HepG2 (cell line): ENCODE results near the gene CCDC117. TPM values are rescaled to one million over a fixed set of nuclear protein-coding genes. Genes with fewer than 3 reads are reported as not detected.

ENCODE experiments used
- DRAP1 ChIP-seq: IDR thresholded peaks from 2 replicates; pipeline ENCODE4 v1.6.1; 2016; ENCODE audit warnings: missing genetic modification reagents, missing compliant biosample characterization
- FOXP1 ChIP-seq, 2 experiments: fragments of 450-650 bp in 1 of 2; IDR thresholded peaks; 2 replicates each; pipeline ENCODE4 v1.6.1; 2017 to 2018; ENCODE audit warnings: antibody characterized with exemption in 1 of 2
- GATAD2A ChIP-seq: IDR thresholded peaks from 2 replicates; pipeline ENCODE4 v1.6.1; 2016
- HNF4A ChIP-seq: sonication (generic); formaldehyde crosslinking; IDR thresholded peaks from 2 replicates; pipeline ENCODE4 v1.4.0; 2020; ENCODE audit warnings: missing genetic modification reagents
- HNF4G ChIP-seq, 2 experiments: sonication (generic) in 1 of 2; formaldehyde crosslinking in 1 of 2; IDR thresholded peaks; 2 replicates each; pipeline versions ENCODE4 v1.4.0 to v1.6.1; 2011 to 2020; ENCODE audit warnings: borderline replicate concordance in 2 of 2, low read depth in 2 of 2, mild to moderate bottlenecking in 2 of 2, low read length in 1 of 2, missing genetic modification reagents in 1 of 2, moderate library complexity in 1 of 2
- MIER3 ChIP-seq: IDR thresholded peaks from 2 replicates; pipeline ENCODE4 v1.6.1; 2016; ENCODE audit warnings: missing compliant biosample characterization, borderline replicate concordance
- MTA1 ChIP-seq: sonication (generic); formaldehyde crosslinking; IDR thresholded peaks from 2 replicates; pipeline ENCODE4 v1.4.0; 2020; ENCODE audit warnings: missing genetic modification reagents, mild to moderate bottlenecking, borderline replicate concordance
- MYPOP ChIP-seq: sonication (generic); formaldehyde crosslinking; IDR thresholded peaks from 2 replicates; pipeline ENCODE4 v1.8.1; 2023; ENCODE audit warnings: mild to moderate bottlenecking, moderate library complexity, missing genetic modification reagents
- NBN ChIP-seq: fragments of 450-650 bp; conservative IDR thresholded peaks from 2 replicates; pipeline ENCODE4 v1.6.1; 2017
- NCOA5 ChIP-seq: sonication (generic); formaldehyde crosslinking; IDR thresholded peaks from 2 replicates; pipeline ENCODE4 v1.4.0; 2020; ENCODE audit warnings: missing genetic modification reagents
- NFE2 ChIP-seq: sonication (generic); formaldehyde crosslinking; IDR thresholded peaks from 2 replicates; pipeline ENCODE4 v1.4.0; 2020; ENCODE audit warnings: missing genetic modification reagents
- RARG ChIP-seq: sonication (generic); formaldehyde crosslinking; IDR thresholded peaks from 2 replicates; pipeline ENCODE4 v1.4.0; 2020; ENCODE audit warnings: low read depth, mild to moderate bottlenecking, missing genetic modification reagents
- SALL2 ChIP-seq: sonication (generic); formaldehyde crosslinking; IDR thresholded peaks from 2 replicates; pipeline ENCODE4 v1.8.1; 2023; ENCODE audit warnings: mild to moderate bottlenecking, missing genetic modification reagents, inconsistent platforms
- SETDB1 ChIP-seq: sonication (generic); formaldehyde crosslinking; IDR thresholded peaks from 2 replicates; pipeline ENCODE4 v1.5.1; 2020; ENCODE audit warnings: missing genetic modification reagents, mild to moderate bottlenecking, borderline replicate concordance
- SMARCC2 ChIP-seq: fragments of 450-650 bp; IDR thresholded peaks from 2 replicates; pipeline ENCODE4 v1.6.1; 2017; ENCODE audit warnings: antibody characterized with exemption, mild to moderate bottlenecking
- XBP1 ChIP-seq: sonication (generic); formaldehyde crosslinking; IDR thresholded peaks from 2 replicates; pipeline ENCODE4 v1.5.0; 2020; ENCODE audit warnings: missing genetic modification reagents
- ZBED4 ChIP-seq: sonication (generic); formaldehyde crosslinking; IDR thresholded peaks from 2 replicates; pipeline ENCODE4 v1.4.0; 2020; ENCODE audit warnings: missing genetic modification reagents, borderline replicate concordance
- ZNF275 ChIP-seq: sonication (generic); formaldehyde crosslinking; IDR thresholded peaks from 2 replicates; pipeline ENCODE4 v1.8.0; 2022; ENCODE audit warnings: missing genetic modification reagents, mild to moderate bottlenecking, inconsistent platforms, borderline replicate concordance
- ZNF775 ChIP-seq: sonication (generic); formaldehyde crosslinking; IDR thresholded peaks from 2 replicates; pipeline ENCODE4 v1.4.0; 2020; ENCODE audit warnings: missing genetic modification reagents, mild to moderate bottlenecking, moderate library complexity, borderline replicate concordance
- polyA plus RNA-seq, 8 experiments: library from polyadenylated mRNA; depleted of rRNA in 3 of 8; stranded (reverse) in 7 of 8; unstranded in 1 of 8; fragments of >200 nt; fragmentation: Illumina TruSeq in 4 of 8; extraction: Trizol in 4 of 8; gene quantifications; 2 replicates each; pipeline versions ENCODE4 v1.2.1 to v1.2.3, GENCODE V29; 2011 to 2016; ENCODE audit warnings: low read depth in 4 of 8, missing spikeins in 1 of 8, mixed read lengths in 1 of 8; ENCODE audit not compliant: insufficient read depth in 1 of 8
- total RNA-seq, 5 experiments: library from RNA; depleted of rRNA; stranded (reverse); fragments of >200 nt; fragmentation: Illumina TruSeq; extraction: Trizol; gene quantifications; 2 replicates each; pipeline ENCODE4 v1.2.3, GENCODE V29; 2016; ENCODE audit warnings: low read depth in 1 of 5
- TF ChIP-seq, protein P1 (sequence below): sonication (generic); formaldehyde crosslinking; IDR thresholded peaks from 2 replicates; pipeline ENCODE4 v1.4.0; 2020; ENCODE audit warnings: mild to moderate bottlenecking, low read depth, missing genetic modification reagents

CCDC117 gene
- total and polyA plus RNA-seq, 2 of the 13 experiments (the other 11 are each of a cell fraction or from before 2014, with no cell fraction given) = 12.6 to 34.2 TPM

- TF ChIP-seq MYPOP (CRISPR knock-in tag) (no peak), NBN (no peak), ZBED4 (CRISPR knock-in tag) (no peak), MTA1 (CRISPR knock-in tag) (no peak), ZNF275 (CRISPR knock-in tag) (no peak), DRAP1 (no peak; the same call in 1 of the 2 replicates), HNF4A (CRISPR knock-in tag) (no peak), HNF4G (IDR thresholded peaks at IDR 0.05; ENCODE audit: borderline replicate concordance, low read depth, low read length) (no peak), HNF4G (CRISPR knock-in tag; IDR thresholded peaks at IDR 0.05; ENCODE audit: borderline replicate concordance, low read depth) (no peak), NFE2 (CRISPR knock-in tag) (no peak), SETDB1 (CRISPR knock-in tag) (no peak), MIER3 (CRISPR knock-in tag) (peak; percentile 73; the same call in 1 of the 2 replicates), SALL2 (CRISPR knock-in tag) (no peak), FOXP1 (IDR thresholded peaks at IDR 0.05) (peak; percentile 84), FOXP1 (CRISPR knock-in tag; IDR thresholded peaks at IDR 0.05) (peak; percentile 92), RARG (CRISPR knock-in tag) (no peak), SMARCC2 (no peak), XBP1 (CRISPR knock-in tag) (no peak), NCOA5 (CRISPR knock-in tag) (no peak), ZNF775 (CRISPR knock-in tag) (no peak), GATAD2A (CRISPR knock-in tag) (peak; percentile 83)
- TF ChIP-seq, protein P1, sequence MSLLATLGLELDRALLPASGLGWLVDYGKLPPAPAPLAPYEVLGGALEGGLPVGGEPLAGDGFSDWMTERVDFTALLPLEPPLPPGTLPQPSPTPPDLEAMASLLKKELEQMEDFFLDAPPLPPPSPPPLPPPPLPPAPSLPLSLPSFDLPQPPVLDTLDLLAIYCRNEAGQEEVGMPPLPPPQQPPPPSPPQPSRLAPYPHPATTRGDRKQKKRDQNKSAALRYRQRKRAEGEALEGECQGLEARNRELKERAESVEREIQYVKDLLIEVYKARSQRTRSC = no peak
Observed at GRCh38 chr22:28759861-28760560, 12.5 kb upstream of the CCDC117 start (continued).
